Sigmoid colon (tissue), 4 donors: ENCODE data around the gene PLVAP.

Experiments
- CTCF ChIP-seq, 4 experiments: fragments of 450-650 bp in 3 of 4; fragments of 200-600 bp in 1 of 4; IDR thresholded peaks; one replicate each; pipeline ENCODE4 v1.5.1; 2016 to 2019; ENCODE audit warnings: antibody characterized with exemption in 4 of 4, mild to moderate bottlenecking in 3 of 4, moderate library complexity in 2 of 4
- EP300 ChIP-seq, 4 donors: sonication (generic); formaldehyde crosslinking; IDR thresholded peaks; one replicate each; pipeline ENCODE4 v1.6.1; 2017; ENCODE audit warnings: antibody characterized with exemption in 4 of 4
- POLR2A ChIP-seq, 2 donors: fragments of 450-650 bp; IDR thresholded peaks; one replicate each; pipeline ENCODE4 v1.6.1; 2016; ENCODE audit warnings: antibody characterized with exemption in 2 of 2, mild to moderate bottlenecking in 2 of 2, moderate library complexity in 2 of 2
- POLR2AphosphoS5 ChIP-seq, 4 donors: sonication (generic); formaldehyde crosslinking; IDR thresholded peaks; one replicate each; pipeline ENCODE4 v1.6.1; 2017; ENCODE audit warnings: antibody characterized with exemption in 4 of 4

- TF ChIP-seq CTCF (IDR thresholded peaks at IDR 0.05) = no peak
- TF ChIP-seq POLR2AphosphoS5 (IDR thresholded peaks at IDR 0.05) = no peak
- no peak for TF ChIP-seq EP300 (IDR thresholded peaks at IDR 0.05)
- TF ChIP-seq POLR2A (IDR thresholded peaks at IDR 0.05) = no peak
Measured at GRCh38 chr19:17414097-17414496, 37.0 kb upstream of the PLVAP start.
